ES-I3 (cell line): ENCODE measurements around the gene LRRFIP1.
"Not testable (repeated sequence)": the region's sequence is repeated elsewhere in the genome, so short reads cannot be mapped to it uniquely, and the experiment has no call there.

ENCODE experiments used
- H3K36me3 ChIP-seq: 2 replicates; pipeline ENCODE4 v1.6.1; 2013; ENCODE audit warnings: mild to moderate bottlenecking, low read length, control low read depth, moderate library complexity; ENCODE audit not compliant: insufficient read depth
- H3K4me1 ChIP-seq: 2 replicates; pipeline ENCODE4 v1.6.1; 2013; ENCODE audit warnings: mild to moderate bottlenecking, control low read depth, low read length; ENCODE audit not compliant: insufficient read depth
- H3K9ac ChIP-seq: 2 replicates; pipeline ENCODE4 v1.6.1; 2013; ENCODE audit warnings: low read depth, mild to moderate bottlenecking, low read length, moderate library complexity
- H3K9me3 ChIP-seq: 2 replicates; pipeline ENCODE4 v1.6.1; 2013; ENCODE audit warnings: mild to moderate bottlenecking, low read length, moderate library complexity; ENCODE audit not compliant: control insufficient read depth, insufficient read depth

LRRFIP1 gene

GRCh38 chr2:237603718-237604362, 23.5 kb upstream of the LRRFIP1 start:
- peaks cover 4% of the 10 kb centered on the region; the same call in 1 of the 2 replicates for H3K36me3 ChIP-seq
- peaks cover 13% of the 10 kb centered on the region for H3K9me3 ChIP-seq
- no peak overlapping the region for H3K9ac ChIP-seq
- peaks cover 28% of the 10 kb centered on the region for H3K4me1 ChIP-seq

GRCh38 chr2:237604391-237604790, 23.0 kb upstream of the LRRFIP1 start:
- peaks cover 4% of the 10 kb centered on the region; the same call in 1 of the 2 replicates for H3K36me3 ChIP-seq
- peaks cover 28% of the 10 kb centered on the region for H3K4me1 ChIP-seq
- H3K9me3 ChIP-seq, result peaks cover 13% of the 10 kb centered on the region
- H3K9ac ChIP-seq, result no peak overlapping the region

DNA sequence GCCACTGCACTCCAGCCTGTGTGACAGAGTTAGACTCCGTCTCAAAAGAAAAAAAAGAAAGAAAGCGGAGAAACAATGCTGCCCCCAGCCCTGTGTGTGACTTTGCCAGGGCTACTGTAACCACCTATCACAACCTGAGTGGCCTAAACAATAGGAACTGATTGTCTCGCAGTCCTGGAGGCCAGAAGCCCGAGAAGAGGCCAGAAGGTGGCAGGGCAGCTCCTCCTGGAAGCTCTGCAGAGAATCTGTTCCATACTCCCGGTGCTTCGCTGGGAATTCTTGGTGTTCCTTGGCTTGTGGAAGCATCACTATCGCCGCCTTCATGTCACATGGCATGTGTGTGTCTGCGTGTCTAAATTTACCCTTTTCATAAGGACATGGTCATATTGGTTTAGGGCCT, 22.4 kb upstream of the LRRFIP1 start:
- H3K4me1 ChIP-seq, result peaks cover 26% of the 10 kb centered on the region
- no peak overlapping the region for H3K9ac ChIP-seq
- peaks cover 13% of the 10 kb centered on the region for H3K9me3 ChIP-seq
- peaks cover 4% of the 10 kb centered on the region; the same call in 1 of the 2 replicates for H3K36me3 ChIP-seq

DNA sequence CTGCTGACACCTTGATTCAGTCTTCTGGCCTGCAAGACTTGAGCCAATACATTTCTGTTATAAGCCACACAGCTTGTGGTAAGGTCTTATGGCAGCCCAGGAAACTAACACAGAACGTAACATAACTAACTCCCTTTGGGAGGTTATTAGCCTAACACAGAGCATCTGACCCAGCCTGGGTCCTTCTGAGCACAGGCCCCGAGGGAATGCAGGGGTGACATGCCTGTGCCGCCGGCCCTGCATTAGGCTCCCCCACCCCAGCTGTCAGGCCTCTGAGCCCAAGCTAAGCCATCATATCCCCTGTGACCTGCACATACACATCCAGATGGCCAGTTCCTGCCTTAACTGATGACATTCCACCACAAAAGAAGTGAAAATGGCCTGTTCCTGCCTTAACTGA, 20.9 kb upstream of the LRRFIP1 start:
- H3K9ac ChIP-seq, H3K36me3 ChIP-seq: not testable (repeated sequence)
- peaks cover 22% of the 10 kb centered on the region for H3K4me1 ChIP-seq
- peaks cover 13% of the 10 kb centered on the region for H3K9me3 ChIP-seq

GRCh38 chr2:237612527-237613357, 14.6 kb upstream of the LRRFIP1 start:
- peaks cover 43% of the 10 kb centered on the region for H3K4me1 ChIP-seq
- no peaks in the 10 kb centered on the region for H3K9me3 ChIP-seq
- no peaks in the 10 kb centered on the region for H3K36me3 ChIP-seq
- H3K9ac ChIP-seq, result peak overlapping the region; percentile 22; the same call in 1 of the 2 replicates

DNA sequence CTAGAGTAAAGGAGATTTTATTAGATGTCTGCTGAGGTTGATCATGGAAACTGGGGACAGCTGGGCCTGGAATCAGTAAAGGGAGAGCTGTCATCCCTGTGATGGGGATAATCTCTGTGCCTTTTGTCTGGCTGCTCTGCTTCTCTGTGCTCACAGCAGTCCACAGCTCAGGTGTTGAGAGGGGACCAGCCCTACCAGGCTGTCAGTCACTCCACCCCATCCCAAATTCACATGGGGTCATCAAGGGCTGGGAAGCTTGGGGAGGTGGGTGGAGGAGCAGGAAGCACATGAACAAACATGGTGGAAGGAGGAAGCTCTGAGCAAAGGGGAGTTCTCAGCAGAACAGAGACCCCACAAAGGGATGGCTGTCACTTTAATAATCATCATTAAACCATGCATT, 13.7 kb upstream of the LRRFIP1 start:
- Histone ChIP-seq H3K36me3 (no peaks in the 10 kb centered on the region), H3K9ac (0 out of 2 replicates have a peak overlapping the region, but pooled peaks have one; percentile 2), H3K4me1 (peaks cover 43% of the 10 kb centered on the region), H3K9me3 (no peaks in the 10 kb centered on the region)

DNA sequence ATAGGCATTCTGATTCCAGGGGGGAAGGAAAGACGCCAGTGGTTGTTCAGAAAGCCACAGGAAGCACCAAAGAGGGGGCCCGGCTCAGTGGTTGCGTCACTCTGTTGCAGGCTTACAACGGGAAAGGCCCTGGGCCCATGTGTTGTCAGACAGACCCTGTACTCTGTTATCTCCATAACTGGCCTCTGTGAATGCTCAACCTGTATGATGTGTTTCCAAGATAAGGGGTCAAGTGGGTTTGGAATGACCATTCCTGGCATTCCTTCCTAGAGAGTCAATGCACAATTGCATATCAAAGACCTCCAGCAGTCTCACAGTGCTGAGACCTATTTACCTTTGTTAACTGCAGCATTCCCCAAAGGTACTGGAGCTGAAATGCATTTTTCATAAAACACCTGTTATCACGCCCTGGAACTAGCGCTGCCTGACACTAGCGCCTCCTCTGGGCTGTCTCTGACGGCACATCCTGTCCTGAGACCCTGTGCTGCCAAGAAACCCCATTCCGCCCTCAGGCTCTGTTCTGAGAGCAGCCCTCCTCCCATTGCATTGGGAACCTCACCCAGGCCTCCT, 13.2 kb upstream of the LRRFIP1 start:
- Histone ChIP-seq H3K36me3 (no peaks in the 10 kb centered on the region), H3K9ac (0 out of 2 replicates have a peak overlapping the region, but pooled peaks have one; percentile 2), H3K4me1 (peaks cover 43% of the 10 kb centered on the region), H3K9me3 (no peaks in the 10 kb centered on the region)

DNA sequence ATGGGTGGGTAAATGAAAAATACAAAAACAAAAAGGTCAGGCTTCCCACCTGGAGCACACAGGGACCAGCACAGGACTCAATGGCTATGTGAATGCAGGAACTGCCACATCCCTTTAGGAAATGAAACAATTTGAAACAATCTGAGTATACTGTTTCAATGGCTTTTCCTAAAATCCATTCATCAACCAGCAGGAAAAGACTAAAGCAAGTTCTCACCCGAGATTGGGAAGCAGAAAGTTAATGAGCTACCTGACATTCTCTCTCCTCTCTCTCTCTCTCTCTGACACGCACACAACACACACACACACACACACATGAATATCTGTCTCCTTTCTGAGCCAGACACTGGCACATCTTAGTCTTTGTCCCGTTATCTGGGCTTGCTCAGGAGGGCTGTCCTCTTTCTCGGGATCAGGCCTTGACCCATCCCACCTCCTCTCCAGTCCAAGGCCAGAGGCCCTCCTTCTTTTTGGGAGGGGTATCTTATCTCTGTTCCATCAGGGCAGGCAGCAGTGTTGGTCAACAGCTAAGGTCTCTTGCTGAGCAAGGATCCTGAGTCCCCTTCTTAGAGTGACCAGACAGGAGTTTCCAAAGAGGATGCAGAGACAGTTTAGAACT, 11.6 kb upstream of the LRRFIP1 start:
- H3K9ac ChIP-seq, result no peak overlapping the region
- no peaks in the 10 kb centered on the region for H3K36me3 ChIP-seq
- no peaks in the 10 kb centered on the region for H3K9me3 ChIP-seq
- H3K4me1 ChIP-seq, result peaks cover 43% of the 10 kb centered on the region

DNA sequence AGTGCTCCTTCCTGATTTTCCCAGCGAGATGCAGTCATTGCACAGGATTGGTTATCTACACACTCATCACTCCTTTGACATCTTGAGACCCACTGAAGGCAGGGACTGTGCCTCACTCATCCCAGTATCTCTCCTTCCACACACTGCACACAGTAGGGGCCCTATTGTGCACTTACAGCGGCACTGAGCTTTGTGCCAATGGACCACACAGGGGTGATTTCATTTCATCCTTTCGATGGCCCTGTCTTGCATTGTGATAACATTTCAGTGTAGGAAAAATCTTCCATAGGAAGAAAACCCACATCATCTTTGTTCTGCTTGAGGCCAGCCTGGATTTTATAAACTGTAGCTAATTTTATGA, 11.0 kb upstream of the LRRFIP1 start:
- Histone ChIP-seq H3K9ac (no peak overlapping the region), H3K36me3 (no peaks in the 10 kb centered on the region), H3K9me3 (no peaks in the 10 kb centered on the region), H3K4me1 (peaks cover 43% of the 10 kb centered on the region)

GRCh38 chr2:237616734-237617586, 10.4 kb upstream of the LRRFIP1 start:
- H3K9ac ChIP-seq, result no peak overlapping the region
- no peaks in the 10 kb centered on the region for H3K9me3 ChIP-seq
- no peaks in the 10 kb centered on the region for H3K36me3 ChIP-seq
- peaks cover 43% of the 10 kb centered on the region for H3K4me1 ChIP-seq

- no peaks in the 10 kb centered on the region for H3K9me3 ChIP-seq
- no peaks in the 10 kb centered on the region for H3K36me3 ChIP-seq
- H3K9ac ChIP-seq, result no peak overlapping the region
- H3K4me1 ChIP-seq, result peaks cover 41% of the 10 kb centered on the region
These were observed 9.8 kb upstream of the LRRFIP1 start for GRCh38 chr2:237617587-237617982.

- H3K4me1 ChIP-seq, result peaks cover 32% of the 10 kb centered on the region
- H3K9ac ChIP-seq, result no peak overlapping the region
- no peaks in the 10 kb centered on the region for H3K36me3 ChIP-seq
- H3K9me3 ChIP-seq, result no peaks in the 10 kb centered on the region
These were observed 8.9 kb upstream of the LRRFIP1 start for GRCh38 chr2:237618449-237618848.

GRCh38 chr2:237623428-237624403, 3.7 kb upstream of the LRRFIP1 start:
- H3K4me1 ChIP-seq, result peaks cover 4% of the 10 kb centered on the region
- H3K36me3 ChIP-seq, result no peaks in the 10 kb centered on the region
- peaks cover 8% of the 10 kb centered on the region; the same call in 1 of the 2 replicates for H3K9me3 ChIP-seq
- no peak overlapping the region for H3K9ac ChIP-seq
